Fibroblast of lung (primary cell): ENCODE measurements around the gene RSF1.

Experiments used
- CTCF ChIP-seq, 2 donors: IDR thresholded peaks in 1 of 2; conservative IDR thresholded peaks in 1 of 2; 1 replicate in 1 of 2; 2 replicates in 1 of 2; pipeline ENCODE4 v1.5.1; 2011 to 2012; ENCODE audit warnings: low read length in 2 of 2, control low read depth in 1 of 2, inconsistent platforms in 1 of 2, low read depth in 1 of 2, mild to moderate bottlenecking in 1 of 2
- EZH2 ChIP-seq: IDR thresholded peaks from 2 replicates; pipeline ENCODE4 v1.5.1; 2012; ENCODE audit warnings: low read length, control low read depth, mild to moderate bottlenecking; ENCODE audit errors: missing control alignments

GRCh38 chr11:77704029-77704428, 116.5 kb downstream of the RSF1 start:
- TF ChIP-seq EZH2 (no peak), CTCF (conservative IDR thresholded peaks at IDR 0.05 in 1 of 2, IDR thresholded peaks at IDR 0.05 in 1 of 2; ENCODE audit: low read depth in 1 of 2, low read length in 2 of 2) (no peak)
